SU-DHL-6 (cell line): ENCODE measurements around the gene ABHD4.
"Not testable (repeated sequence)": the region's sequence is repeated elsewhere in the genome, so short reads cannot be mapped to it uniquely, and the experiment has no call there.

Experiments
- H2AFZ ChIP-seq: fragments of 200-600 bp; sonication (generic); 2 replicates; pipeline ENCODE4 v1.6.1; 2014; ENCODE audit warnings: low read depth, mild to moderate bottlenecking, moderate library complexity, mixed read lengths, antibody characterized with exemption, low read length; ENCODE audit not compliant: severe bottlenecking
- H3F3A ChIP-seq: fragments of 200-600 bp; shearing (Covaris generic); 2 replicates; pipeline ENCODE4 v1.6.0; 2016; ENCODE audit warnings: antibody characterized with exemption, mild to moderate bottlenecking; ENCODE audit not compliant: insufficient read depth
- H3K27ac ChIP-seq: fragments of 200-600 bp; sonication (generic); 2 replicates; pipeline ENCODE4 v1.5.1; 2016; ENCODE audit warnings: low read depth, mild to moderate bottlenecking, low read length, moderate library complexity, mixed read lengths
- H3K27me3 ChIP-seq: fragments of 200-600 bp; sonication (generic), shearing (Covaris generic); 2 replicates; pipeline ENCODE4 v1.6.0; 2014; ENCODE audit warnings: mild to moderate bottlenecking, low read length
- H3K36me3 ChIP-seq: fragments of 200-600 bp; sonication (generic); 2 replicates; pipeline ENCODE4 v1.6.1; 2014; ENCODE audit warnings: mild to moderate bottlenecking, low read length, mixed read lengths
- H3K4me2 ChIP-seq: fragments of 300-600, 200-600 bp; shearing (Covaris generic), sonication (generic); 2 replicates; pipeline ENCODE4 v1.6.0; 2014; ENCODE audit warnings: low read length, low read depth, mild to moderate bottlenecking; ENCODE audit not compliant: poor library complexity, severe bottlenecking
- H3K4me3 ChIP-seq: fragments of 200-600 bp; sonication (generic); 2 replicates; pipeline ENCODE4 v1.5.1; 2014; ENCODE audit warnings: antibody characterized with exemption, low read length, mild to moderate bottlenecking, mixed read lengths; ENCODE audit not compliant: insufficient read depth, poor library complexity, severe bottlenecking
- H3K79me2 ChIP-seq: fragments of 200-600 bp; sonication (generic); 2 replicates; pipeline ENCODE4 v1.6.1; 2014; ENCODE audit warnings: mild to moderate bottlenecking, low read length, moderate library complexity; ENCODE audit not compliant: insufficient read depth
- H3K9ac ChIP-seq: fragments of 200-600 bp; sonication (generic); 2 replicates; pipeline ENCODE4 v1.7.0; 2014; ENCODE audit warnings: mild to moderate bottlenecking, low read length
- H3K9me2 ChIP-seq: fragments of 200-600 bp; sonication (generic); replicated peaks from 2 replicates; pipeline ENCODE4 v1.6.1; 2014; ENCODE audit warnings: low read length; ENCODE audit not compliant: insufficient read depth
- H3K9me3 ChIP-seq: fragments of 200-600 bp; sonication (generic); 2 replicates; pipeline ENCODE4 v1.6.1; 2014; ENCODE audit warnings: low read length, mixed read lengths; ENCODE audit not compliant: insufficient read depth
- H4K20me1 ChIP-seq: fragments of 200-600 bp; sonication (generic); 2 replicates; pipeline ENCODE4 v1.6.1; 2014; ENCODE audit warnings: low read depth, mild to moderate bottlenecking, antibody characterized with exemption, low read length, moderate library complexity, mixed read lengths
- EZH2phosphoT487 ChIP-seq: fragments of 200-600 bp; sonication (generic), shearing (Covaris generic); conservative IDR thresholded peaks from 2 replicates; pipeline ENCODE4 v1.6.1; 2018; ENCODE audit warnings: mild to moderate bottlenecking, antibody characterized with exemption, low read length, moderate library complexity, mixed read lengths
- TF ChIP-seq, protein P1 (sequence below): fragments of 200-600 bp; sonication (generic); IDR thresholded peaks from one replicate; pipeline ENCODE4 v1.5.1; 2017; ENCODE audit warnings: antibody characterized with exemption, mild to moderate bottlenecking, low read length, moderate library complexity; ENCODE audit not compliant: insufficient read depth, poor library complexity, severe bottlenecking

Gene ABHD4

DNA sequence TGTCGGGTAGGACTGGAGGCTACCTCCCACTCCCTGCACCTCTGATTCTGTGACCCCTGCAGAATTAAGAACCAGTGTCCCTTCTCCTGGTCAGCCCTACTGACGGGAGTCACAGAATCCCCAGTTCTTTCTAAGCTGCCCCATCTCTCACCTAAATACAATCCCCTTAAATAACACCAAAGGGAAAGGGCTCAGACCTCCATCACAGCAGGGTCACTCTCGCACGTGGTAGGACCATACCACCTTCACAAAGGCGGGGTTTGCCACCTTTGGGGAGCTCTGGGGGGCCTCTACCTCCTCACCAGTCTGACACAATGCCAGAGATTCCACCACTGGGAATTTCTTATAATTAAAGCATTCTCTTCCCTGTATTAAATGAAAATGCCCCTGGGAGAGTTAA, 44.7 kb upstream of the ABHD4 start:
- no peaks in the 10 kb centered on the region for H3K79me2 ChIP-seq
- H4K20me1 ChIP-seq, result no peaks in the 10 kb centered on the region
- peak overlapping the region; percentile 68 for H3K27ac ChIP-seq
- H3K9ac ChIP-seq, result peak overlapping the region; percentile 25
- H2AFZ ChIP-seq, result no peak overlapping the region
- H3K9me3 ChIP-seq, result no peaks in the 10 kb centered on the region
- no peak overlapping the region for H3K4me2 ChIP-seq
- TF ChIP-seq EZH2phosphoT487, result no peak
- TF ChIP-seq, protein P1, sequence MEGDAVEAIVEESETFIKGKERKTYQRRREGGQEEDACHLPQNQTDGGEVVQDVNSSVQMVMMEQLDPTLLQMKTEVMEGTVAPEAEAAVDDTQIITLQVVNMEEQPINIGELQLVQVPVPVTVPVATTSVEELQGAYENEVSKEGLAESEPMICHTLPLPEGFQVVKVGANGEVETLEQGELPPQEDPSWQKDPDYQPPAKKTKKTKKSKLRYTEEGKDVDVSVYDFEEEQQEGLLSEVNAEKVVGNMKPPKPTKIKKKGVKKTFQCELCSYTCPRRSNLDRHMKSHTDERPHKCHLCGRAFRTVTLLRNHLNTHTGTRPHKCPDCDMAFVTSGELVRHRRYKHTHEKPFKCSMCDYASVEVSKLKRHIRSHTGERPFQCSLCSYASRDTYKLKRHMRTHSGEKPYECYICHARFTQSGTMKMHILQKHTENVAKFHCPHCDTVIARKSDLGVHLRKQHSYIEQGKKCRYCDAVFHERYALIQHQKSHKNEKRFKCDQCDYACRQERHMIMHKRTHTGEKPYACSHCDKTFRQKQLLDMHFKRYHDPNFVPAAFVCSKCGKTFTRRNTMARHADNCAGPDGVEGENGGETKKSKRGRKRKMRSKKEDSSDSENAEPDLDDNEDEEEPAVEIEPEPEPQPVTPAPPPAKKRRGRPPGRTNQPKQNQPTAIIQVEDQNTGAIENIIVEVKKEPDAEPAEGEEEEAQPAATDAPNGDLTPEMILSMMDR, result no peak
- H3K36me3 ChIP-seq, result no peaks in the 10 kb centered on the region
- peaks cover 14% of the 10 kb centered on the region; the same call in 1 of the 2 replicates for H3F3A ChIP-seq
- H3K27me3 ChIP-seq, result no peaks in the 10 kb centered on the region
- H3K9me2 ChIP-seq, result no peaks in the 10 kb centered on the region
- H3K4me3 ChIP-seq, result no peak overlapping the region

DNA sequence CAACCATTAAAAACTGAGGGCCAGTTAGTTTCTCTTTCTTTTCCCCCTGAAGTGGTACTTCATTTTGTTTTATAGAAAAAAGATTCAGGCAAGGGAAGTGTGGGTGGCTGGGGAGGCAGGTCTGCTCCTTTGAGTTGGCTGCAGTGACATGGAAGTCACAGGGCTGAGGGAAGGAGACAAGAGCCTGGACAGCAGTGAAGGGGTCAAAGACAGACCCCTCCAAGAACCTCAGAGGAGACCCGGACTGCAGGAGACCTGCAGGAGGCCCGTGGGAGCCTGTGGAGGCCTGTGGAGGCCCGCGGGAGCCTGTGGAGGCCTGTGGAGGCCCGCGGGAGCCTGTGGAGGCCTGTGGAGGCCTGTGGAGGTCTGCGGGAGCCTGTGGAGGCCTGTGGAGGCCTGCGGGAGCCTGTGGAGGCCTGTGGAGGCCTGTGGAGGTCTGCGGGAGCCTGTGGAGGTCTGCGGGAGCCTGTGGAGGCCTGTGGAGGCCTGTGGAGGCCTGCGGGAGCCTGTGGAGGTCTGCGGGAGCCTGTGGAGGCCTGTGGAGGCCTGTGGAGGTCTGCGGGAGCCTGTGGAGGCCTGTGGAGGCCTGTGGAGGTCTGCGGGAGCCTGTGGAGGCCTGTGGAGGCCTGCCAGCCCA, 44.1 kb upstream of the ABHD4 start:
- H3K79me2 ChIP-seq, H4K20me1 ChIP-seq, H2AFZ ChIP-seq, H3K4me2 ChIP-seq, H3K27me3 ChIP-seq, H3K36me3 ChIP-seq, H3K4me3 ChIP-seq, H3K9me2 ChIP-seq, H3K9me3 ChIP-seq: not testable (repeated sequence)
- H3K9ac ChIP-seq, result peak overlapping the region; percentile 74; the same call in 1 of the 2 replicates
- peaks cover 19% of the 10 kb centered on the region for H3F3A ChIP-seq
- peak overlapping the region; percentile 97 for H3K27ac ChIP-seq

DNA sequence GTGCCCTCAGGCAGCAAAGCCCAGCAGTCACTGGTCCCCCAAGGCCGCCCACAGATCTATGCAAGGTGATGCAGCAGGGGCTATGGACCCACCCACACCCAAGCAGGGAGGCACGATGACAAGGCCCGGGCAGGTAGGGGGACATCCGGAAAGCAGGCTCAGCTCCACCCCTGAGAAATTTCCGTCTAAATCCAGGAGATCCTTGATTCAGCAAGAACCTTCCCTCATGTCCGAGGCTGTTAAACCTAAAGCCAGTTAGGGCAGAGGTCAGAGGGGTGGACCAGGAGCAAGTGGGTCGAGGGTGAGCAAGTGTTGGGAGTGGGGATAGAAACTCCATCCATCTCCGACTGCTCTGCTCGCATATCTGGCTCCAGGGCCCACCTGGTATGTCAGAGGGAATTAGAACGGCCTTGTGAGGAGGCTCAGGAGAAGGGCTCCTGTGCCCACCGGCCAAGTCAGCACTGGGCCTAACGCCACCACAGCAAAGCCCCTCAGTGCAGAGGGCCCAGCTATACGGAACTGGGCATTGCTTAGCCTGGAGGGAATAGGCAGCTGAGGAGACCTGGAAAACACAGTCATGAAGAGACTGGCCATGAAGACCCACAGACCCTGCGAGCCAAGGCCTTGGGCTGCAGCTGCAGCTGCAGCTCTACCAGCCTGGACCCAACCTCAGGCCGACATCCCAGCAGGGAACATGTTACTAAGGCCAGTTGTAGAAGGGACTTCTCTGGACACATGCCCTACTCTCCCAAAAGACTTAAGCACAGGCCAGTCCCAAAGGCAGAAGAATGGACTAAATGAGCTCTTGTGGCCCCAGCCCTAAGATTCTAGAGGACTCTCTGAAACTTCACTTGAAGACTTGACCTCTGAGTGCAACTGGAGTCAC, 43.4 kb upstream of the ABHD4 start:
- H2AFZ ChIP-seq, result no peak overlapping the region
- no peaks in the 10 kb centered on the region for H3K79me2 ChIP-seq
- no peaks in the 10 kb centered on the region for H3K9me2 ChIP-seq
- H3K36me3 ChIP-seq, result no peaks in the 10 kb centered on the region
- no peaks in the 10 kb centered on the region for H3K27me3 ChIP-seq
- TF ChIP-seq, protein P1, result no peak
- TF ChIP-seq EZH2phosphoT487, result no peak
- no peaks in the 10 kb centered on the region for H3K9me3 ChIP-seq
- no peaks in the 10 kb centered on the region for H4K20me1 ChIP-seq
- H3K27ac ChIP-seq, result peak overlapping the region; percentile 97
- no peak overlapping the region for H3K4me3 ChIP-seq
- peak overlapping the region; percentile 52 for H3K4me2 ChIP-seq
- peak overlapping the region; percentile 74 for H3K9ac ChIP-seq
- peaks cover 24% of the 10 kb centered on the region for H3F3A ChIP-seq
